Measurements from ENCODE around the gene WFIKKN1.

The WFIKKN1 gene

GRCh38 chr16:610513-611381 lies 20.0 kb upstream of the WFIKKN1 start:
- no peak overlapping the region for H3K27ac ChIP-seq (ENCODE audit: low read depth, low read length)
- no peaks in the 10 kb centered on the region for H3K36me3 ChIP-seq (ENCODE audit: control insufficient read depth, insufficient read depth, low read length)
- H3K27me3 ChIP-seq (ENCODE audit: control insufficient read depth, insufficient read depth, low read length): no peaks in the 10 kb centered on the region
- no peak overlapping the region for H3K4me3 ChIP-seq (ENCODE audit: low read depth, low read length)
- no peaks in the 10 kb centered on the region for H3K9me3 ChIP-seq (ENCODE audit: control insufficient read depth, insufficient read depth, low read length)
- H3K9ac ChIP-seq (ENCODE audit: low read depth, low read length): no peak overlapping the region
- H3K4me1 ChIP-seq (ENCODE audit: control insufficient read depth, insufficient read depth, low read length): no peaks in the 10 kb centered on the region

- Histone ChIP-seq H3K27ac (ENCODE audit: low read depth, low read length) (no peak overlapping the region), H3K9me3 (ENCODE audit: control insufficient read depth, insufficient read depth, low read length) (no peaks in the 10 kb centered on the region), H3K4me3 (ENCODE audit: low read depth, low read length) (no peak overlapping the region), H3K36me3 (ENCODE audit: control insufficient read depth, insufficient read depth, low read length) (no peaks in the 10 kb centered on the region), H3K9ac (ENCODE audit: low read depth, low read length) (no peak overlapping the region), H3K4me1 (ENCODE audit: control insufficient read depth, insufficient read depth, low read length) (no peaks in the 10 kb centered on the region), H3K27me3 (ENCODE audit: control insufficient read depth, insufficient read depth, low read length) (no peaks in the 10 kb centered on the region)
Observed at GRCh38 chr16:615122-615521, 15.7 kb upstream of the WFIKKN1 start.

- no peak overlapping the region for H3K4me3 ChIP-seq (ENCODE audit: low read depth, low read length)
- H3K9me3 ChIP-seq (ENCODE audit: control insufficient read depth, insufficient read depth, low read length): no peaks in the 10 kb centered on the region
- H3K36me3 ChIP-seq (ENCODE audit: control insufficient read depth, insufficient read depth, low read length): no peaks in the 10 kb centered on the region
- H3K9ac ChIP-seq (ENCODE audit: low read depth, low read length): no peak overlapping the region
- no peak overlapping the region for H3K27ac ChIP-seq (ENCODE audit: low read depth, low read length)
- H3K27me3 ChIP-seq (ENCODE audit: control insufficient read depth, insufficient read depth, low read length): no peaks in the 10 kb centered on the region
- H3K4me1 ChIP-seq (ENCODE audit: control insufficient read depth, insufficient read depth, low read length): no peaks in the 10 kb centered on the region
Observed at GRCh38 chr16:616733-617586, 13.8 kb upstream of the WFIKKN1 start.

- H3K36me3 ChIP-seq (ENCODE audit: control insufficient read depth, insufficient read depth, low read length): no peaks in the 10 kb centered on the region
- H3K9ac ChIP-seq (ENCODE audit: low read depth, low read length): no peak overlapping the region
- H3K4me1 ChIP-seq (ENCODE audit: control insufficient read depth, insufficient read depth, low read length): no peaks in the 10 kb centered on the region
- no peaks in the 10 kb centered on the region for H3K9me3 ChIP-seq (ENCODE audit: control insufficient read depth, insufficient read depth, low read length)
- H3K27me3 ChIP-seq (ENCODE audit: control insufficient read depth, insufficient read depth, low read length): no peaks in the 10 kb centered on the region
- no peak overlapping the region for H3K27ac ChIP-seq (ENCODE audit: low read depth, low read length)
- H3K4me3 ChIP-seq (ENCODE audit: low read depth, low read length): no peak overlapping the region
Observed at GRCh38 chr16:617855-618254, 12.9 kb upstream of the WFIKKN1 start.

GRCh38 chr16:619476-620100 lies 11.2 kb upstream of the WFIKKN1 start:
- no peak overlapping the region for H3K4me3 ChIP-seq (ENCODE audit: low read depth, low read length)
- no peaks in the 10 kb centered on the region for H3K4me1 ChIP-seq (ENCODE audit: control insufficient read depth, insufficient read depth, low read length)
- H3K9ac ChIP-seq (ENCODE audit: low read depth, low read length): no peak overlapping the region
- no peaks in the 10 kb centered on the region for H3K9me3 ChIP-seq (ENCODE audit: control insufficient read depth, insufficient read depth, low read length)
- no peak overlapping the region for H3K27ac ChIP-seq (ENCODE audit: low read depth, low read length)
- no peaks in the 10 kb centered on the region for H3K36me3 ChIP-seq (ENCODE audit: control insufficient read depth, insufficient read depth, low read length)
- H3K27me3 ChIP-seq (ENCODE audit: control insufficient read depth, insufficient read depth, low read length): no peaks in the 10 kb centered on the region

GRCh38 chr16:620700-621525 lies 9.9 kb upstream of the WFIKKN1 start:
- H3K4me1 ChIP-seq (ENCODE audit: control insufficient read depth, insufficient read depth, low read length): no peaks in the 10 kb centered on the region
- no peaks in the 10 kb centered on the region for H3K9me3 ChIP-seq (ENCODE audit: control insufficient read depth, insufficient read depth, low read length)
- no peaks in the 10 kb centered on the region for H3K27me3 ChIP-seq (ENCODE audit: control insufficient read depth, insufficient read depth, low read length)
- H3K4me3 ChIP-seq (ENCODE audit: low read depth, low read length): no peak overlapping the region
- no peak overlapping the region for H3K9ac ChIP-seq (ENCODE audit: low read depth, low read length)
- peaks cover 1% of the 10 kb centered on the region; the same call in 1 of the 2 replicates for H3K36me3 ChIP-seq (ENCODE audit: control insufficient read depth, insufficient read depth, low read length)
- H3K27ac ChIP-seq (ENCODE audit: low read depth, low read length): no peak overlapping the region

- H3K27ac ChIP-seq (ENCODE audit: low read depth, low read length): no peak overlapping the region
- H3K4me1 ChIP-seq (ENCODE audit: control insufficient read depth, insufficient read depth, low read length): no peaks in the 10 kb centered on the region
- no peak overlapping the region for H3K4me3 ChIP-seq (ENCODE audit: low read depth, low read length)
- no peaks in the 10 kb centered on the region for H3K9me3 ChIP-seq (ENCODE audit: control insufficient read depth, insufficient read depth, low read length)
- peaks cover 7% of the 10 kb centered on the region; the same call in 1 of the 2 replicates for H3K36me3 ChIP-seq (ENCODE audit: control insufficient read depth, insufficient read depth, low read length)
- no peaks in the 10 kb centered on the region for H3K27me3 ChIP-seq (ENCODE audit: control insufficient read depth, insufficient read depth, low read length)
- H3K9ac ChIP-seq (ENCODE audit: low read depth, low read length): no peak overlapping the region
Observed at GRCh38 chr16:621526-622105, 9.2 kb upstream of the WFIKKN1 start.

- no peaks in the 10 kb centered on the region for H3K4me1 ChIP-seq (ENCODE audit: control insufficient read depth, insufficient read depth, low read length)
- no peaks in the 10 kb centered on the region for H3K9me3 ChIP-seq (ENCODE audit: control insufficient read depth, insufficient read depth, low read length)
- peaks cover 12% of the 10 kb centered on the region; the same call in 1 of the 2 replicates for H3K36me3 ChIP-seq (ENCODE audit: control insufficient read depth, insufficient read depth, low read length)
- H3K27me3 ChIP-seq (ENCODE audit: control insufficient read depth, insufficient read depth, low read length): no peaks in the 10 kb centered on the region
- no peak overlapping the region for H3K9ac ChIP-seq (ENCODE audit: low read depth, low read length)
- H3K27ac ChIP-seq (ENCODE audit: low read depth, low read length): no peak overlapping the region
- H3K4me3 ChIP-seq (ENCODE audit: low read depth, low read length): no peak overlapping the region
Observed at GRCh38 chr16:622920-623280, 7.9 kb upstream of the WFIKKN1 start.

GRCh38 chr16:624526-625070 lies 6.2 kb upstream of the WFIKKN1 start:
- Histone ChIP-seq H3K27ac (ENCODE audit: low read depth, low read length) (no peak overlapping the region), H3K27me3 (ENCODE audit: control insufficient read depth, insufficient read depth, low read length) (no peaks in the 10 kb centered on the region), H3K4me1 (ENCODE audit: control insufficient read depth, insufficient read depth, low read length) (peaks cover 9% of the 10 kb centered on the region), H3K9me3 (ENCODE audit: control insufficient read depth, insufficient read depth, low read length) (no peaks in the 10 kb centered on the region), H3K9ac (ENCODE audit: low read depth, low read length) (no peak overlapping the region), H3K36me3 (ENCODE audit: control insufficient read depth, insufficient read depth, low read length) (peaks cover 12% of the 10 kb centered on the region; the same call in 1 of the 2 replicates), H3K4me3 (ENCODE audit: low read depth, low read length) (no peak overlapping the region)

All from HUES48 (cell line).